Uterus (tissue), 2 donors: ENCODE results near the gene CLHC1.
"Not testable (repeated sequence)": the region's sequence is repeated elsewhere in the genome, so short reads cannot be mapped to it uniquely, and the experiment has no call there.

Source experiments
- CTCF ChIP-seq, 4 experiments: fragments of 200-600 bp in 2 of 4; fragments of 450-650 bp in 2 of 4; sonication (generic) in 2 of 4; IDR thresholded peaks; one replicate each; pipeline ENCODE4 v1.5.1; 2016 to 2019; ENCODE audit warnings: antibody characterized with exemption in 4 of 4, mild to moderate bottlenecking in 2 of 4, moderate library complexity in 1 of 4
- POLR2A ChIP-seq, 2 donors: fragments of 450-650 bp; IDR thresholded peaks; one replicate each; pipeline ENCODE4 v1.6.1; 2016; ENCODE audit warnings: antibody characterized with exemption in 2 of 2, mild to moderate bottlenecking in 1 of 2, moderate library complexity in 1 of 2

- TF ChIP-seq CTCF, POLR2A (IDR thresholded peaks at IDR 0.05): not testable (repeated sequence)
Measured at GRCh38 chr2:55191888-55192287, 40.2 kb downstream of the CLHC1 start.
